Stomach smooth muscle (tissue), 2 donors: ENCODE results near the gene COL26A1.
A peak's percentile ranks its signal among the peaks of the same experiment; 100 is the strongest.
"Not testable (repeated sequence)": the region's sequence is repeated elsewhere in the genome, so short reads cannot be mapped to it uniquely, and the experiment has no call there.

Source experiments
- H3K27ac ChIP-seq: one replicate; pipeline ENCODE4 v1.7.0; 2013; ENCODE audit warnings: mild to moderate bottlenecking, low read length, inconsistent platforms
- H3K27me3 ChIP-seq, 2 donors: one replicate each; pipeline ENCODE4 v1.7.0; 2013; ENCODE audit warnings: low read length in 2 of 2; ENCODE audit not compliant: insufficient read depth in 2 of 2, control insufficient read depth in 1 of 2
- H3K36me3 ChIP-seq, 2 donors: one replicate each; pipeline ENCODE4 v1.7.0; 2013; ENCODE audit warnings: low read length in 2 of 2; ENCODE audit not compliant: control insufficient read depth in 2 of 2, insufficient read depth in 2 of 2
- H3K4me1 ChIP-seq: one replicate; pipeline ENCODE4 v1.7.0; 2013; ENCODE audit warnings: low read length; ENCODE audit not compliant: control insufficient read depth, insufficient read depth
- H3K4me3 ChIP-seq, 2 donors: one replicate each; pipeline ENCODE4 v1.7.0; 2013; ENCODE audit warnings: low read length in 2 of 2
- H3K9ac ChIP-seq, 2 donors: one replicate each; pipeline ENCODE4 v1.7.0; 2013; ENCODE audit warnings: low read length in 2 of 2, mild to moderate bottlenecking in 1 of 2
- H3K9me3 ChIP-seq, 2 donors: one replicate each; pipeline ENCODE4 v1.7.0; 2013; ENCODE audit warnings: low read length in 2 of 2; ENCODE audit not compliant: control insufficient read depth in 2 of 2
- donor health status: healthy.
- donor health status: Pancreatic carcinoma.

The COL26A1 gene

GRCh38 chr7:101347477-101347876 lies 15.2 kb upstream of the COL26A1 start:
- Histone ChIP-seq H3K4me1 (no peaks in the 10 kb centered on the region), H3K9ac (no peak overlapping the region), H3K9me3 (no peaks in the 10 kb centered on the region), H3K36me3 (no peaks in the 10 kb centered on the region), H3K4me3 (no peak overlapping the region), H3K27me3 (peaks cover 0 to 2% of the 10 kb centered on the region in 2 donors), H3K27ac (no peak overlapping the region)

GRCh38 chr7:101348456-101349067 lies 14.1 kb upstream of the COL26A1 start:
- not testable (repeated sequence) for H3K27me3 ChIP-seq, H3K36me3 ChIP-seq, H3K9ac ChIP-seq, H3K4me1 ChIP-seq, H3K4me3 ChIP-seq, H3K27ac ChIP-seq, H3K9me3 ChIP-seq

GRCh38 chr7:101349300-101349699 lies 13.4 kb upstream of the COL26A1 start:
- not testable (repeated sequence) for H3K9ac ChIP-seq, H3K36me3 ChIP-seq, H3K4me3 ChIP-seq, H3K27me3 ChIP-seq, H3K4me1 ChIP-seq, H3K27ac ChIP-seq, H3K9me3 ChIP-seq

- no peak overlapping the region for H3K4me3 ChIP-seq
- no peak overlapping the region for H3K9ac ChIP-seq
- no peak overlapping the region for H3K27ac ChIP-seq
- no peaks in the 10 kb centered on the region for H3K4me1 ChIP-seq
- H3K9me3 ChIP-seq = no peaks in the 10 kb centered on the region
- H3K36me3 ChIP-seq = no peaks in the 10 kb centered on the region
- peaks cover 0 to 2% of the 10 kb centered on the region in 2 donors for H3K27me3 ChIP-seq
Observed at GRCh38 chr7:101352920-101353308, 9.8 kb upstream of the COL26A1 start.

GRCh38 chr7:101357433-101357832 lies 5.2 kb upstream of the COL26A1 start:
- H3K36me3 ChIP-seq = no peaks in the 10 kb centered on the region
- H3K4me3 ChIP-seq = no peak overlapping the region
- H3K9ac ChIP-seq = no peak overlapping the region
- H3K9me3 ChIP-seq = no peaks in the 10 kb centered on the region
- no peak overlapping the region for H3K27ac ChIP-seq
- H3K27me3 ChIP-seq = no peaks in the 10 kb centered on the region
- no peaks in the 10 kb centered on the region for H3K4me1 ChIP-seq

- Histone ChIP-seq H3K36me3 (no peaks in the 10 kb centered on the region), H3K4me3 (peak overlapping the region; percentile 55 to 79), H3K27ac (no peak overlapping the region), H3K9me3 (no peaks in the 10 kb centered on the region), H3K4me1 (peaks cover 9% of the 10 kb centered on the region), H3K9ac (no peak overlapping the region), H3K27me3 (peaks cover 0 to 3% of the 10 kb centered on the region in 2 donors)
Observed at GRCh38 chr7:101363196-101363733, 590 bp downstream of the COL26A1 start.

- Histone ChIP-seq H3K4me3 (peak overlapping the region; percentile 55 to 79), H3K9me3 (no peaks in the 10 kb centered on the region), H3K36me3 (no peaks in the 10 kb centered on the region), H3K4me1 (peaks cover 9% of the 10 kb centered on the region), H3K9ac (peak overlapping the region in 1 of 2 donors; percentile 58), H3K27ac (no peak overlapping the region), H3K27me3 (peaks cover 0 to 3% of the 10 kb centered on the region in 2 donors)
Observed at GRCh38 chr7:101363734-101364374, 1.2 kb downstream of the COL26A1 start.

- Histone ChIP-seq H3K27ac (no peak overlapping the region), H3K9ac (no peak overlapping the region), H3K36me3 (no peaks in the 10 kb centered on the region), H3K4me1 (peaks cover 9% of the 10 kb centered on the region), H3K9me3 (no peaks in the 10 kb centered on the region), H3K4me3 (no peak overlapping the region), H3K27me3 (peaks cover 0 to 3% of the 10 kb centered on the region in 2 donors)
Observed at GRCh38 chr7:101365956-101366355, 3.3 kb downstream of the COL26A1 start.

- Histone ChIP-seq H3K9me3 (no peaks in the 10 kb centered on the region), H3K9ac (no peak overlapping the region), H3K36me3 (no peaks in the 10 kb centered on the region), H3K4me1 (peaks cover 9% of the 10 kb centered on the region), H3K4me3 (no peak overlapping the region), H3K27me3 (peaks cover 2 to 8% of the 10 kb centered on the region in 2 donors), H3K27ac (no peak overlapping the region)
Observed at GRCh38 chr7:101367676-101368075, 5.0 kb downstream of the COL26A1 start.

GRCh38 chr7:101368422-101369165 lies 5.9 kb downstream of the COL26A1 start:
- H3K36me3 ChIP-seq = no peaks in the 10 kb centered on the region
- H3K27me3 ChIP-seq = peaks cover 5 to 10% of the 10 kb centered on the region in 2 donors
- H3K27ac ChIP-seq = no peak overlapping the region
- no peak overlapping the region for H3K9ac ChIP-seq
- no peaks in the 10 kb centered on the region for H3K9me3 ChIP-seq
- peaks cover 8% of the 10 kb centered on the region for H3K4me1 ChIP-seq
- no peak overlapping the region for H3K4me3 ChIP-seq
